Urothelium cell line (cell line): ENCODE measurements around the gene CADM1.
A peak's percentile ranks its signal among the peaks of the same experiment; 100 is the strongest.

Experiments used
- DNase-seq: peaks from one replicate; pipeline ENCODE4 v3.0.0; 2011; ENCODE audit warnings: low spot score, mixed read lengths
- FAIRE-seq: peaks from 2 replicates; lab custom pipeline; 2011; peaks lifted over from hg19 to GRCh38; lab: Jason Lieb, UNC

Gene CADM1

GRCh38 chr11:115452241-115452640, 52.0 kb downstream of the CADM1 start:
- FAIRE-seq (no peak), DNase-seq (no peak)

DNA sequence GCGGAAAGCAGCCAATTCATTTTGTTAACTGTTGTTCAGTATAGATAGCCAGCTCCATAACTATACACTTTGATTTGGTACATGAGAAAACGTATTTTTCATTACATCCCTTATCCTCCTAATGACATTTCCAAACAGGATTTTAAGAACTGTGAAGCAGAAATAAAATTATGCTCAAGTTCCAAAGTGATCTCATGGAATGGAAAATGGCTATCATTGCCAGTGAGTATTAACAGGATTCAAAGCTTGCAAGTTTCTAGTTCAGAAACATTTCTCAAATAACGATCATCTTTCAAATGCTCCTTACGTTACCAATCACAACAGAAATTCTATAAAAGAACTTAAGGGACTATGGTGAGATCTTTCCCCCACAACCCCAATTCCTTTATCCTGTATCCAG, 53.7 kb downstream of the CADM1 start:
- DNase-seq (no peak), FAIRE-seq (no peak)

- DNase-seq (no peak), FAIRE-seq (peak; percentile 48)
Measured at GRCh38 chr11:115447273-115447864, 56.8 kb downstream of the CADM1 start.

- no peak for DNase-seq
- FAIRE-seq: no peak
Measured at GRCh38 chr11:115446214-115446613, 58.0 kb downstream of the CADM1 start.

GRCh38 chr11:115444542-115444941, 59.7 kb downstream of the CADM1 start:
- DNase-seq (no peak), FAIRE-seq (no peak)

DNA sequence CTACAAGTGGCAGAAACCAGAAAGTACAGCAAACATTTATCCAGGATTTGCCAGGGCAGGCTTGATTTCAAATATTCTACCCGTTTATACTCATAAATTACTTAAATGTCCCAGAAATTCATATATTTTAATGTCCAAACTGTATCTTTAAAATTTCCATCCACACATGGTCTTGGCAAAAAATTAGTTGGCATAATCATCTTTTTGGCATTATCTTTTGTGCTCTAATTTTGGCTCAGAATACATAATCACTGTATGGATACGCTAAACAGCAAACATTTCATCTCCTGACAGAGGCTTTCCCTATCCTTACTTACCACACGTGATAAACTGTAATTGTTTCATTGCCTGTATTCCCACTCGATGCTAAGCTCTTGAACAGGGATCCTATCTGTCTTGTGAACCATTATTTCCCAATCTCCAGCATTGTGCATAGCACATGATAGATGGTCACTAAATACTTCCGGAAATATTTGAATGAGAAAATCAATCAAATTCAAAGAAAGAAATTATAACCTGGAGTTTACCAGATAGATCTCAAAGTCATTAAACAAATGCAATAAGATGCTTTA, 64.2 kb downstream of the CADM1 start:
- DNase-seq (no peak), FAIRE-seq (no peak)

DNA sequence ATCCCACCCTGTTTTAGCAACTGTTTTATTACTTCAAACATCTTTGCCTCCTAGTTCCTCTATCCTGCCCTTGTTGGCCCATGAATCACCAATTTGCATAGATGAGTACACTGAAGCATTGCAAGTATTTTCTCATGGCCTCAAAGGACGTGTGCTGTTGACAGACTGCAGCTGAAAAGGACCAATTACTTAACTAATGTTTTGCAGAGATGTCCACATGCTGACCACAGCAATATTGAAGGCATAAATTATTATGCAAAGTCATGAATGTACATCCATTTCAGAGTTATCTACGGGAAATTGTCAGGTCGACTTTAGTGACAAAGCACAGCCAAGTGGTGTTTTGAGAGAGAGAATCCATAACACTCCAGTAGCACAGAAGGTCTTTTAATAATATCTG, 64.8 kb downstream of the CADM1 start:
- no peak for DNase-seq
- no peak for FAIRE-seq

DNA sequence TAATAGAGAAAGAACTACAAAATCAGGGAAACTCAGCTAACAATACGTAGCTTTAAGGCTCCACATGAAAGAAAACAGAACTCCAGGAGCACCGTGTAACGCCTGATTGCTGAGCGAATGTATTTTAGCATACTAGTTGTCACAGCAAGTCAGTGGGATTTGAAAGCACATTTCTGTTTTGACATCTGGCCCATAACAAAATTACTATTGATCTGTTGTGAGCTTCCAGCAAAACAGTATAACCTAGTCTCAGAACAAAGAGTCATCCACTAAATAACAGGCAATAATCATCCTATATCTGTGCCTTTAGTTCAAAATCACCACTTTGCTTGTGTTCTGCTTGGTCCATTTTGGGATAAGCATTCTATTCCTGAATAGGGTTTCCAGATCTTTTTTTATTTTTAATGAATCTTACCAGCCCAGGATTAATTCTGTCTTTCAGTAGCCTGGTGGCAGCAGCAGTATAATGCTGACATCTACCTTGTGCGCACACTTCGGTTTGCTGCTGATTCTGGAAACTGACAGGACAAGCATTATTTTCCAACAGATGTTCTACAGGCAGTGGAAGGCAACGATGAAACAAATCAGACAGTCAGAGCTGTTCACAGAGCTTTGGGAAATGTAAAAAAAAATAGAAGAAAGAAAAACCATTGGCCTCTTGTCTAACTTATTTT, 66.2 kb downstream of the CADM1 start:
- FAIRE-seq (no peak), DNase-seq (no peak)

GRCh38 chr11:115430345-115430744, 73.9 kb downstream of the CADM1 start:
- FAIRE-seq: no peak
- DNase-seq: no peak

DNA sequence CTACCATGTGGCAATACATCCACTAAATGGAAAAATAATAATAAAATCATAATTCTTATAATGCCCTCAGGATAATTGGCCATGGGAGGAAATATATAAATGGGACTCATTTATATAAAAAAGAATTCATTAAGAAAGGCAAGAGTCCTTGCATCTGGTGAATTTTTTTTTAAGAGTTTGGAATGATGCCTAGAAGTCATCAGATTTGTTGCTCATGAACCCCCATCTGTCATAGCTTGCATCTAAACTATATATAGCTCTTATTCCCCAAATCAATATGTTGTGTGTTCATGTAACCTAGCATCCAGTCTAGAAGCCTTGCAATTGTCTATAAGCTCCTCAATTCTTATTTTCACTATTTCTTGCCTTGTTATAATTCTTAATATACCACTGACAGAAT, 75.9 kb downstream of the CADM1 start:
- FAIRE-seq: no peak

DNA sequence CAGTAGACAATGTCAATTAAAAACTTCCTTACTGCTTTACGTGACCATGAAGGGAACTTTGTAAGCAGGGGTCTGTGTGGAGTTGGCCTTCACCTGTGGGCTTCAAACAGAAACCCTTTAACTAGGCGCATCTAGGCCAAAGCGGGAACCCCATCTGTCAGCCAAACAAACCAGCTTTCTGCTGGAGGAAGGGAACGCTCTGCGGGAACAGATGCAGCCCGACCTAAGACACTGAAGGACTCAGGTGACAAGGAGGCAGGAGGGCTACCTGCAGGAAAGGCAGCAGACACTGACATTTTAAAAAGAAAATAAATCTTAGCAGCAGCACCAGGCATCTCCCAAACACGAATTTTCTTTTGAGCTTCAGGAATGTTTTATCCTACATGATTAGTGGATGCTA, 78.4 kb downstream of the CADM1 start:
- no peak for DNase-seq
- FAIRE-seq: no peak

More for the DNA sequence above, 75.9 kb downstream of the CADM1 start:
- no peak for DNase-seq

- no peak for FAIRE-seq
- no peak for DNase-seq
Measured at GRCh38 chr11:115425250-115425649, 79.0 kb downstream of the CADM1 start.

GRCh38 chr11:115423728-115424459, 80.3 kb downstream of the CADM1 start:
- no peak for DNase-seq
- FAIRE-seq: peak; percentile 69

DNA sequence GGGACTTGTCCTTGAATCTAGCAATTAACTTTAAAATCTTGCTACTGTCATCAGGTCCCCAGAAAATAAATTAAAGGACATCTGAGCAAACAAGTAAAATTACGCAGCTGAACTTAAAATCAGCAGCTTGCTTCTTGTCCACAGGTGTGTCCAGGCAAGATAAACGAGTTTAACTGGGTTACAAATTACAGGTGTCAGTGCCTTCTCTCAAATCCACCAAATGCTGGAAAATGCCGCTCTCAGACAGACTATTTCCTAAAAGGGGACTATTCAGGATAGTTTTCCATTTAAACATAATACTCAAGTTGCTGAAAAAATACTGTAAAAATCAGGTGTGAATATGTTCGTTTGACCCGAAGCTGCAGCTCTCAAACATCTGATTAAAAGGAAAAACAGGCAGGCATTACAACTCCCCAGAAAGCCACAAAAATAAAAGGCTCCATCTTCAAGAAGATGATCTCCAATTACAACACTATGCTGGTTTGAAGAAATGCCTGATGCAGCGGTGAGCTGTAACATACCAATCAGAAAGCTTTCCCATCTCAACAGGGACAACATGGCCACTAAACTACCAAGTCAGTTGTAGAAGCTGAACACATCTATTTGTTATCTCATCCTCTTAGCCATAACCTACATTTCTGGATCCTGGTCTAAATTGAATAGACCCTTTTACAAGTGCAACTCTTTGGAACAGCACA, 82.1 kb downstream of the CADM1 start:
- FAIRE-seq: no peak
- no peak for DNase-seq

DNA sequence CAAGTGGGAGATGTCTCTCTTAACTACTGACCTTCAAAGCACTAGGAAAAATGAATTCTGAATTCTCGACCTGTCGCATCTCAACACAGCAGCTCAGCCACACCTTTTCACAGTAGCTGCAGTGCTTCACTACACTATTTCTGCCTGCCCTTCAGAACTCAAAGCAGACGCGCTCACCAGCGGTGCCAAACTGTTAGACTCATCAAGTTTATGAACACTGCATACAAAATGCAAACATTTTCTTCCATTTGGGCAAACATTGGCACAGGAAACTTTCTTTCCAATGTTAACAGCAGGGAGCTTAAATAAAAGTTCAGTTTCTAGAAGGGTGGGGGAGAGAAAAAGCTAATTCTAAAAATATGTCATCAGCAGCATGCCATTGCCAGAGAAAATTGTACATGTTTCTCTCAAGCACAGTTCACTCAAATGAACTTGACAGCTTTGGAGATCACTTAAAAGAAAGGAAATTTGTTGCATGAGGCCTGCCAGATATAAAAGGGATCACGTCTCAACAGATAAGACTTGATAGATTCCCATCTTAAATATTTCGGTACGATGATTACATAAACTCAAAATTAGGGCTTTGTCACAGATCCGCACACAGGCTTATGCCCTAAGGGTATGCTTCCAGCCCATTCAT, 82.7 kb downstream of the CADM1 start:
- DNase-seq (no peak), FAIRE-seq (no peak)

- FAIRE-seq (no peak), DNase-seq (no peak)
Measured at GRCh38 chr11:115420505-115420904, 83.7 kb downstream of the CADM1 start.

GRCh38 chr11:115418626-115419025, 85.6 kb downstream of the CADM1 start:
- no peak for FAIRE-seq
- DNase-seq: no peak

- FAIRE-seq (no peak), DNase-seq (no peak)
Measured at GRCh38 chr11:115418081-115418480, 86.1 kb downstream of the CADM1 start.

- DNase-seq (no peak), FAIRE-seq (no peak)
Measured at GRCh38 chr11:115411120-115411519, 93.1 kb downstream of the CADM1 start.

DNA sequence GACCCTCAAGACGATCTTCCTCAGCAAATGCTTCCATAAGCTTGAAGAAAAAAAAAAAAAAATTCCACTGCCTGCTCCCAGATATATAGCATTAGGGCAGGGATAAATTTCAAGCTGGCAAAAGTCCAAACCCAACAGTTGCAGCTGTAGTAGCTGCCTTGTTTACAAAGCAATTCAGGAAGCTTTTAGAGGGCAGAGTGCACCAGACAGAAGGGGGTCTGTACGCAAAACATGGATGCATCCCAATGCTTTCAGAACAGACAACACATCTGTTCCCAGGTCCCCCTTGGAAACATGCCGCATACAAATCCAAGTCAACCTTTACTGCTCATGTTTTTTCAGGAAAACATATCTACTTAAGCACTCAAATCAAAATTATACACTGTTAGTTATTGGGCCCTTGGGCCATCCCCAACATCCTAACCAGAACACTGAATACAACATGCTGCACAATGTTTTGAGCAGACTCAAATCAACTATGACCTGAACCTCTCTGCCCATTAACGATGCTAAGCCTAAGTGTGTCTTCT, 94.5 kb downstream of the CADM1 start:
- FAIRE-seq (peak; percentile 30), DNase-seq (no peak)
